Hypothalamus (tissue), 51 donors: Measurements from ENCODE around the gene SLX9.

Experiments used
- DNase-seq, 51 donors: peaks; one replicate each; lab custom pipeline; 2025; lab: John Stamatoyannopoulos, UW

Gene SLX9

GRCh38 chr21:44943686-44944550 is 4.1 kb downstream of the SLX9 start:
- DNase-seq = no peak

- no peak for DNase-seq
These were observed 4.8 kb downstream of the SLX9 start for GRCh38 chr21:44944596-44944995.

- DNase-seq = no peak
These were observed 6.6 kb downstream of the SLX9 start for GRCh38 chr21:44946254-44947041.

GRCh38 chr21:44947111-44947929 is 7.5 kb downstream of the SLX9 start:
- DNase-seq = no peak

DNA sequence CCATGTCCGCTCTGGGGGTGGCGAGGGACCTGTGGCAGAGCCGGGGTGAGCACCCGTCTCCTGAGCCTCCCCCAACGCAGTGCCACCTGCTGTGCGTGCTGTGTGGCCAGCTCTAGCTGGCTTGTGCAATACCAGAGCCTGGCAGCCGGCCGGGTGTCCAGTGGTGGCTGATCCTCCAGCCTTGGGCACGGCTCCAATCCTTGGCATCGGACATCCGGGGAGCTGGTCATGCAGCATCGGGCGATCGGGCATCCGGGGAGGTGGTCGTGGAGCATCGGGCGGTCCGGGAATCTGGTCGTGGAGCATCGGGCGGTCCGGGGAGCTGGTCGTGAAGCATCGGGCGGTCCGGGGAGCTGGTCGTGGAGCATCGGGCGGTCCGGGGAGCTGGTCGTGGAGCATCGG is 8.1 kb downstream of the SLX9 start:
- DNase-seq = no peak

GRCh38 chr21:44948426-44949120 is 8.7 kb downstream of the SLX9 start:
- DNase-seq = no peak

DNA sequence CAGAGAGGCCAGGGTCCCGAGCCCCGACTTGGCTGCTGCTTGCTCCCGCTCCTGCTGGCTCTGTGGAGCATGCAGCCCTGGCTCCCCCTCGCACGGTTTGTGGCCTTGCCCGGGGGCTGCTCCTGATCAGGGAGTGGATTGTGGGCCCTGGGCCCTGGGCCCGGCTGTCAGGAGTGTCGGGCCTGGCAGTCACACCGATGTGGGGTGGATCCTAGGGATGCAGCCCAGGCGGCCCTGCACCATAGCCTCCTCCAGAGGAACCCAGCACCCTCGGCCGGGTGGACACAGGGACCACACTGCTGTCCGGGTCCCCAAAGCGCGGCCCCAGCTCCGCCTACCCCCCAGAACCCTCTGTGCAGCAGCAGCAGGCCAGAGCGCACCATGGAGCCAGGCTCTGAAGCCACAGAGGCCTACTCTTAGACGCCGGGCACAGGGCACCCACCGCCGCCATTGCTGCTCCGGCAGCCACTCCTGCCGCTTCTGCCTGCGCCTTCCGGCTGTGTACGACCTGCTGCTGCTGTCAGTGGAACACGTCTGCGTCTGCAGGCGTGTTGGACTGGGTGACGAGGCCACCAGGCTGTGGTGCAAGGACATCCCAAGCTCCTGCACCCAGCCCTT is 9.4 kb downstream of the SLX9 start:
- DNase-seq = no peak

DNA sequence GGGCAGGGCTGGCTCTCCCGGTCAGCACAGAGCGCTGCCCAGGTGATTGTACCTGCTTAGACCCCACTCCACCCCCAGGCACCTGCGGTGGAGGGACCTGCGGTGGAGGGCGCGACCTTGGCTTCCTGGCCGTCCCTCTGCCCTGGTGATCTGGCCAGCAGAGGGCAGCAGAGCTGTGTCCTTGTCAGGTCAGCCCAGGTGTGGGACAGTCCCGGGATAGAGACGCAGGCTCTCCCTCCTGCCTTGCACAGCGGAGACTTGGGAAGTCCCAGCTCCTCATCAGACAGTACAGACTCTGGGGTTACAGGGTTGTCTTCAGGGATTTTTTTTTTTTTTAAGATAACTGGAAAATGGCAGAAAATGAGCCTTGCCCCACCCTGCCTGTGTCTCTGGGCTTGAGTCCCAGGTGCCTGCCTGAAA is 10.0 kb downstream of the SLX9 start:
- DNase-seq = peak in 42 of 51 donors; percentile 9 to 77 (median 43)

DNA sequence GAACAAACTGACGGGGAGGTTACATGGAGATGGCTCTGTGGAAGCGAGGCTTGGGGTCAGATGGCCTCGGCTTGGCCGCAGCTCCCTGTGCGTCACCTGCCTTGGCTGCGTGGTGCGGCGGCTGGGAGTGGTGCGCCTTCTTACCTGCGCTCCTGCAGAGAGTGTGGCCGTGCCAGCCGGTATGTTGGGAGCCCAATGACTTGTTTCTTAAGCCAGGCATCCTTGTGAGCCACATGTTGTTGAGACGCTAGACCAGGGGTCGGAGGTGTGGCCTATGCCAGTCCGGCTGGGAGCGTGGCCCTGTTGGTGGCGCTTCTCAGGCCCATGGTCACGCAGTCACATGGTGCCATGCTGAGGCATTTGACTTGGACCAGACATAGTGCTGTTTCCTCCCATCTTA is 10.5 kb downstream of the SLX9 start:
- no peak for DNase-seq

DNA sequence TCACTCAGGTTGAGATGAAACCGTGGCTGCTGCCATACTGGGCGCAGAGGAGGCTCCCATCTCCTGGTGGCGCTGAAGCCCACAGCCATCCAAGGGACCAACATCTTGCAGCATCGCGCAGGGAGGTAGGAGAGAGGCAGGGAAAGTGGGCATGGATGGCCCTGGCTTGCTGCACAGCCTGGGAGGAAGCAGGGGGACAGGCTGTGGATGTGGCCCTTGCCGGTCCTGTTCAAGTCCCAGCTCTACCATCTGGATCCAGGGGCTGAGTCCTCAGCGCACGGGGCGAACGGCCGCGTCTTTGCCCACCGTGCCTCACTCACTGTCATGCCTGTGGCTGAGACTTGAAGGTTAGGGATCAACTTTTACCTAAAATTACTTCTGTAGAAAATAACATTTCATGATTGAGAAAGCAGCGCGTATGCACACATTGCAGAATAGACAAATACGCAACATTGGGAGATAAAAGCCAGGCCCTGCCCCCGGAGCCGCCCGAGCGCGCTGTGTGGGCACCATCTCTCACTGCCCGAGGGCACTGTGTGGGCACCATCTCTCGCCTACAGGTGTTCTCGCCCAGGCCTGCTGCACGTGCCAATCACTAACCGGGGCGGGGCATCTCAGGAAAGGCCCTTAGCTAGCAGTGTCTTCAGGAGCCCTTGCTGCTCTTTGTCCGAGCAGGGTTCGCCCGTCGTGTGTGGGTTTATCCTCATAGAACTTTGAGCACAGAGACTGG is 11.5 kb downstream of the SLX9 start:
- no peak for DNase-seq

GRCh38 chr21:44952116-44952928 is 12.5 kb downstream of the SLX9 start:
- DNase-seq = peak in 1 of 51 donors; percentile 18

DNA sequence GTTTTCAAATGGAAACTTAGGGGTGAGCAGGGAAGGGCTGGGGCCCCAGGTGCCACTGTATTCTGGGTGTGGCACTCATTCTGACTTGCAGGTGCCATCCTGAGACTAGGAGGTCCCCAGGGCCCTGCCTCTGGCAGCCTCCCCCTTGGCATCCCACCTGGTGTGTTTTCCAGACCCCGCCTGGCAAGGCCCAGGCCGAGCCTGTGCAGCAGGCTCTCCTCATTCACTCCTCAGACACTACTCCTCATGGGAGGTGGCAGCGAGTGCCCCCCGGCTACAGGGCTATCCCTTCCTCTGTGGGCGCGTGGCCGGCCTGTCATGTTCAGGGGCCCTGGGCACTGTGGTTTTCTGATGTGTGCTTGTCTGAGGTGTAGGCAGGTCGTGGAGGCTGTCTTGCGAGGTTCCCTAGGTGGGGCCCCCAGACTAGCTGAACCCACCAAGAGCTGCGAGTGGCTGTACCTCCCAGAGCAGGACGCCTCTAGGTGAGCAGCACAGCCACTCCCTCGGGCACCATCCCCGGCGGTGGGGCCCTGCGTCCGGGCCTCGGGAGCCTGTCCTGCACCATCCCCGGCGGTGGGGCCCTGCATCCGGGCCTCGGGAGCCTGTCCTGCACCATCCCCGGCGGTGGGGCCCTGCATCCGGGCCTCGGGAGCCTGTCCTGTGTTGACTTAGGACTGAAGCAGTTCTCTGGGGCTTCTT is 13.2 kb downstream of the SLX9 start:
- DNase-seq = no peak

DNA sequence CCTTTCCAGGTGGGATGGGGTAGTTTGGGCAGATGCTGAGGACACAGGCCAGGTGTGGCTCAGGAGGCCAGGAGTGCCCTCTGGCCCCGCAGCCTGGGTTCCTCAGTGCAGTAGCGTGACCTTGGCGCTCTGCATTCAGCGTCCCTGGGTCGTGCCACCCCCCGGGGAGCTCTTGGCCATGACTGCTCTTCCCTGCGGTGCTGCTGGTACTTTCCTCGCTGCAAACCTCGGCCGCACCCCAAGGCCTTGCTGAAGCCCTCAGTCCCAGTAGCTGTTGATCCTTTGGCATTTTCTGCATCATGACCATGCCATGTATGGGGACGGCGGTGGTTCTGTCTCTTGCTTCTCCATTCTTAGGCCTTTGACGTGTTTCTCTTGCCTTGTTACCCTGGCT is 13.8 kb downstream of the SLX9 start:
- DNase-seq = no peak

GRCh38 chr21:44954281-44954771 is 14.5 kb downstream of the SLX9 start:
- no peak for DNase-seq

- DNase-seq = peak in 2 of 51 donors; percentile 15 to 18
These were observed 15.4 kb downstream of the SLX9 start for GRCh38 chr21:44955141-44955797.

- no peak for DNase-seq
These were observed 16.0 kb downstream of the SLX9 start for GRCh38 chr21:44955798-44956175.
